Bronchial epithelial cell (primary cell): ENCODE results near the gene RND3. TPM values are rescaled to one million over a fixed set of nuclear protein-coding genes. Genes with fewer than 3 reads are reported as not detected.

Experiments
- DNase-seq: peaks from one replicate; pipeline ENCODE4 v3.0.0-alpha.2; 2010; ENCODE audit warnings: low read depth
- FAIRE-seq: peaks from 2 replicates; lab custom pipeline; 2011; peaks lifted over from hg19 to GRCh38; lab: Jason Lieb, UNC
- H3K27me3 ChIP-seq: 2 replicates; pipeline ENCODE4 v1.5.1; 2011; ENCODE audit warnings: low read length; ENCODE audit not compliant: control insufficient read depth, insufficient read depth
- H3K36me3 ChIP-seq: 2 replicates; pipeline ENCODE4 v1.5.1; 2011; ENCODE audit warnings: low read length; ENCODE audit not compliant: control insufficient read depth, insufficient read depth
- H3K4me3 ChIP-seq: 2 replicates; pipeline ENCODE4 v1.5.1; 2011; ENCODE audit warnings: mild to moderate bottlenecking, low read depth, low read length, control low read depth
- CTCF ChIP-seq: IDR thresholded peaks from 2 replicates; pipeline ENCODE4 v1.5.1; 2011; ENCODE audit warnings: mild to moderate bottlenecking, moderate library complexity, low read length, control low read depth, inconsistent platforms; ENCODE audit not compliant: insufficient read depth, severe bottlenecking
- total RNA-seq: library from RNA; depleted of rRNA; stranded (reverse); fragments of >200 nt; gene quantifications from 2 replicates; pipeline ENCODE4 v1.2.1, GENCODE V29; 2014

RND3 gene
- total RNA-seq, 1 donor from 2014 or later: 260 TPM

GRCh38 chr2:150485114-150485870 is 2.2 kb downstream of the RND3 start:
- Histone ChIP-seq H3K27me3 (no peaks in the 10 kb centered on the region), H3K4me3 (peak overlapping the region; percentile 95), H3K36me3 (peaks cover 21% of the 10 kb centered on the region)
- FAIRE-seq: no peak
- DNase-seq: peak; percentile 73
- TF ChIP-seq CTCF: no peak

GRCh38 chr2:150484461-150485021 is 2.9 kb downstream of the RND3 start:
- DNase-seq (peak; percentile 31), FAIRE-seq (no peak)
- peak overlapping the region; percentile 95 for H3K4me3 ChIP-seq
- no peak for TF ChIP-seq CTCF
- peaks cover 21% of the 10 kb centered on the region for H3K36me3 ChIP-seq
- H3K27me3 ChIP-seq: no peaks in the 10 kb centered on the region

- DNase-seq: peak; percentile 64
- Histone ChIP-seq H3K36me3 (peaks cover 21% of the 10 kb centered on the region), H3K27me3 (no peaks in the 10 kb centered on the region), H3K4me3 (peak overlapping the region; percentile 95)
- no peak for FAIRE-seq
- TF ChIP-seq CTCF: no peak
These were observed 3.5 kb downstream of the RND3 start for GRCh38 chr2:150484006-150484405.

GRCh38 chr2:150483532-150483931 is 3.9 kb downstream of the RND3 start:
- DNase-seq: no peak
- no peak for FAIRE-seq
- peaks cover 21% of the 10 kb centered on the region for H3K36me3 ChIP-seq
- TF ChIP-seq CTCF: no peak
- no peak overlapping the region for H3K4me3 ChIP-seq
- H3K27me3 ChIP-seq: no peaks in the 10 kb centered on the region

GRCh38 chr2:150482667-150483400 is 4.6 kb downstream of the RND3 start:
- no peaks in the 10 kb centered on the region for H3K27me3 ChIP-seq
- H3K36me3 ChIP-seq: peaks cover 21% of the 10 kb centered on the region
- peak; percentile 63 for DNase-seq
- FAIRE-seq: no peak
- no peak for TF ChIP-seq CTCF
- H3K4me3 ChIP-seq: no peak overlapping the region
